NB4 (cell line): ENCODE measurements around the gene SAMD10.

Source experiments
- MYC ChIP-seq: IDR thresholded peaks from 2 replicates; pipeline ENCODE4 v1.6.1; 2011; ENCODE audit warnings: low read depth, low read length
- POLR2A ChIP-seq: IDR thresholded peaks from 2 replicates; pipeline ENCODE4 v1.6.1; 2011; ENCODE audit warnings: mild to moderate bottlenecking; ENCODE audit not compliant: insufficient read length; ENCODE audit errors: extremely low read depth
- TF ChIP-seq, protein P1 (sequence below): IDR thresholded peaks from one replicate; pipeline ENCODE4 v1.5.1; 2012; ENCODE audit warnings: low read depth, low read length

DNA sequence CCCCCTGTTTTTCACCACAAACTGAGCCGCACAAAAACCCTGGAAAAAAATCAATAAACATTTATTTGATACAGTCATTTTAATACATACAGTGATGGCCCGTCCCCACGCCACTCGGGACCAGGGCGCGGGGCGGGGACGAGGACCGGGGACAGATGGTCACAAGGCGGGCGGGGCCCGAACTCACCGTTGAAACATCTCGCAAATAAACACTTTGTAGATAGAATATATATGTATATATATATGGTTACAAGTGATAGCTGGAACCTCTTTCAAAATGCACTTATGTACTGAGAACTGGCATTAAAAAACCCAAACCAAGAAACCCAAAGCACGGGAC, 22.8 kb downstream of the SAMD10 start:
- TF ChIP-seq, protein P1, sequence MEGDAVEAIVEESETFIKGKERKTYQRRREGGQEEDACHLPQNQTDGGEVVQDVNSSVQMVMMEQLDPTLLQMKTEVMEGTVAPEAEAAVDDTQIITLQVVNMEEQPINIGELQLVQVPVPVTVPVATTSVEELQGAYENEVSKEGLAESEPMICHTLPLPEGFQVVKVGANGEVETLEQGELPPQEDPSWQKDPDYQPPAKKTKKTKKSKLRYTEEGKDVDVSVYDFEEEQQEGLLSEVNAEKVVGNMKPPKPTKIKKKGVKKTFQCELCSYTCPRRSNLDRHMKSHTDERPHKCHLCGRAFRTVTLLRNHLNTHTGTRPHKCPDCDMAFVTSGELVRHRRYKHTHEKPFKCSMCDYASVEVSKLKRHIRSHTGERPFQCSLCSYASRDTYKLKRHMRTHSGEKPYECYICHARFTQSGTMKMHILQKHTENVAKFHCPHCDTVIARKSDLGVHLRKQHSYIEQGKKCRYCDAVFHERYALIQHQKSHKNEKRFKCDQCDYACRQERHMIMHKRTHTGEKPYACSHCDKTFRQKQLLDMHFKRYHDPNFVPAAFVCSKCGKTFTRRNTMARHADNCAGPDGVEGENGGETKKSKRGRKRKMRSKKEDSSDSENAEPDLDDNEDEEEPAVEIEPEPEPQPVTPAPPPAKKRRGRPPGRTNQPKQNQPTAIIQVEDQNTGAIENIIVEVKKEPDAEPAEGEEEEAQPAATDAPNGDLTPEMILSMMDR, result no peak
- TF ChIP-seq POLR2A (no peak), MYC (no peak)
